Measurements from ENCODE around the gene AGBL5. TPM values are rescaled to one million over a fixed set of nuclear protein-coding genes. Genes with fewer than 3 reads are reported as not detected.
A peak's percentile ranks its signal among the peaks of the same experiment; 100 is the strongest.

Gene AGBL5
- total RNA-seq = 18.8 and 24.3 TPM in 2 replicates

- peak; percentile 57 for DNase-seq (ENCODE audit: low read depth, low spot score)
Observed at GRCh38 chr2:27050996-27051901, at the start of gene AGBL5. Gene AGBL5 (plus strand): TSS chr2:27051668. CDS start chr2:27052959, 1,291 bp downstream.

GRCh38 chr2:27001950-27002349, 49.5 kb upstream of the AGBL5 start:
- DNase-seq (ENCODE audit: low read depth, low spot score) = no peak

GRCh38 chr2:27003007-27003406, 48.5 kb upstream of the AGBL5 start:
- no peak for DNase-seq (ENCODE audit: low read depth, low spot score)

GRCh38 chr2:27003857-27004256, 47.6 kb upstream of the AGBL5 start:
- DNase-seq (ENCODE audit: low read depth, low spot score) = no peak

- no peak for DNase-seq (ENCODE audit: low read depth, low spot score)
Observed at GRCh38 chr2:27006602-27007415, 44.7 kb upstream of the AGBL5 start.

GRCh38 chr2:27007416-27008374, 43.8 kb upstream of the AGBL5 start:
- no peak for DNase-seq (ENCODE audit: low read depth, low spot score)

GRCh38 chr2:27008678-27009077, 42.8 kb upstream of the AGBL5 start:
- no peak for DNase-seq (ENCODE audit: low read depth, low spot score)

GRCh38 chr2:27009083-27009482, 42.4 kb upstream of the AGBL5 start:
- no peak for DNase-seq (ENCODE audit: low read depth, low spot score)

- DNase-seq (ENCODE audit: low read depth, low spot score) = no peak
Observed at GRCh38 chr2:27009716-27010115, 41.8 kb upstream of the AGBL5 start.

GRCh38 chr2:27010139-27010538, 41.3 kb upstream of the AGBL5 start:
- no peak for DNase-seq (ENCODE audit: low read depth, low spot score)

- DNase-seq (ENCODE audit: low read depth, low spot score) = no peak
Observed at GRCh38 chr2:27013738-27014137, 37.7 kb upstream of the AGBL5 start.

- DNase-seq (ENCODE audit: low read depth, low spot score) = no peak
Observed at GRCh38 chr2:27014771-27015433, 36.6 kb upstream of the AGBL5 start.

- DNase-seq (ENCODE audit: low read depth, low spot score) = no peak
Observed at GRCh38 chr2:27016801-27017325, 34.6 kb upstream of the AGBL5 start.

- no peak for DNase-seq (ENCODE audit: low read depth, low spot score)
Observed at GRCh38 chr2:27018142-27018541, 33.3 kb upstream of the AGBL5 start.

GRCh38 chr2:27019459-27019858, 32.0 kb upstream of the AGBL5 start:
- DNase-seq (ENCODE audit: low read depth, low spot score) = no peak

- DNase-seq (ENCODE audit: low read depth, low spot score) = no peak
Observed at GRCh38 chr2:27019931-27020855, 31.3 kb upstream of the AGBL5 start.

GRCh38 chr2:27021253-27022049, 30.0 kb upstream of the AGBL5 start:
- no peak for DNase-seq (ENCODE audit: low read depth, low spot score)

- DNase-seq (ENCODE audit: low read depth, low spot score) = no peak
Observed at GRCh38 chr2:27023740-27024139, 27.7 kb upstream of the AGBL5 start.
